ENCODE results near the gene SLC28A3.

- TF ChIP-seq CTCF (IDR thresholded peaks at IDR 0.05) (no peak), POLR2A (IDR thresholded peaks at IDR 0.05) (no peak)
Observed at GRCh38 chr9:84283946-84284345, 56.6 kb downstream of the SLC28A3 start.
